ENCODE measurements around the gene BEST2. TPM values are rescaled to one million over a fixed set of nuclear protein-coding genes. Genes with fewer than 3 reads are reported as not detected.

BEST2 gene
- total and polyA plus RNA-seq, 2 donors = 0.46 TPM; not detected in 1

DNA sequence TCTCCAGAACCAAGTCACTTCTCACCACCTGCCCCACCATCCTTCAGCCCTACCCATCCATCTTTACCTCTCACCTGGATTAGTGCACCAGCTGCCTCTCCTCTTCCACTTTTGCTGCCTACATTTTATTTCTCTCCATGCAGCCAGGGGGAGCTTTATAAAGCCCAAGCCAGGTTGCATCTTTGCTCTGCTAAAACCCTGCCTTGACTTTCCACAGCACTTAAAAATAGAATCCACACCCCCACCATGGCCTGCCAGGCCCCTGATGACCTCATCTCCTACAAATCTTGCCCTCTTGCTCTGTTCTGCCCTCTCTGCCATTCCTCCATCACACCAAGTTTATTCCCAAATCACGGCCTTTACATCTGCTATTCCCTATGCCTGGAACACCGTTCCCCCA lies 22.0 kb downstream of the BEST2 start:
- Histone ChIP-seq H3K4me3 (ENCODE audit: low read length in 2 of 2) (no peak overlapping the region), H3K27me3 (ENCODE audit: control insufficient read depth in 2 of 2, insufficient read depth in 1 of 2, low read length in 1 of 2) (peaks cover 0 to 15% of the 10 kb centered on the region in 2 donors), H3K4me1 (ENCODE audit: control insufficient read depth in 2 of 2, insufficient read depth in 2 of 2, low read length in 2 of 2) (peaks cover 9 to 42% of the 10 kb centered on the region in 2 donors), H3K9me3 (ENCODE audit: control insufficient read depth in 2 of 2, insufficient read depth in 1 of 2, low read length in 1 of 2) (peaks cover 0 to 4% of the 10 kb centered on the region in 2 donors), H3K27ac (ENCODE audit: low read depth in 1 of 2, low read length in 1 of 2) (no peak overlapping the region), H3K36me3 (ENCODE audit: control insufficient read depth in 2 of 2, insufficient read depth in 2 of 2, low read length in 1 of 2) (no peaks in the 10 kb centered on the region)
- WGBS = over 99% methylated on average over 2 of the region's 2 CpGs
- DNase-seq (ENCODE audit: low read depth in 6 of 9, low spot score in 9 of 9) = peak in 1 of 9 donors; percentile 35

DNA sequence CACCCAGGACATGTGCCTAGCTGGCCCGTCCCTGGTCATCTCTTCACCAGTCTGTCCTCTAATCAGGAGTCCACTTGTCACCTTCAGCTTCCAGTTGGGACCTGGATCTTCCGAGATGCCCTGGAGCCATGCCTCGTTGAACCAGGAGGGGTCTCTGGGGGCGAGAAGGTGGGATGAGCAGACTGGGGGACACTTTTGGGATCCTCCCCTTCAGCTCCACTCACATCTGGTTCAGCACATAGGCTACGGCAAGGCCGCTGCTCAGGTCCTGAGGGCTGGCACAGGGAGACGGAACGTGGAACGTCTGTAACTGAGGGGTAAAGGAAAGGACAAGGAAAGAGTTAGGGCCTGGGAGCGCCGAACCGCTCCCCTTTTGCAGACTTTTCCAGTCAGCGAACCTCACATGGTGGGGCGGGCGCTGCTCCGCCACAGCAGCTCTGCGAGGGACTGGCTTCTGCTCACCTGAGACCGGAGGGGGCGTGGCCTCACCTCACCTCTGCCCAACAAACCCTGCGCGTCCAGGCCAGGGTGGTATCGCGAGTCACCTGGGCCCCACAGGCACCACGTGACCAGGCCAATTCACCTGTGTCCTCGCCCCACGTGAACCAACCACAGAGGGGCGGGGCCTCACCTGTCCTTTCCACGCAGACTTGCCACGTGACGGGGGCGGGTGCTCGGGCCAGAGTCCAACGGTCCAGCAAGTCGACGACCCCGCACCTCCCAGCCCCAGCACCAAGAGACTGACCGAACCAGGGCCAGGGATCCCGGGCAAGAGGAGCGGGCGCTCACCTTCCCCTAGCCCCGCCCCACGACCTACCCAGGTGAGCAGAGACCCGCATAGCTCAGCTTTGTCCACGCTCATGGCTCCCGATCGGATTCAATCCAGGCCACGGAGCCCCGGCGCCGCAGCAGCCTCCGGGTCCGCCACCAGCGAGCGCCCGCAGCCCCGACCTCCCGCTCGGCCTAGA lies 23.3 kb downstream of the BEST2 start, which contains the start of gene HOOK2:
Gene HOOK2 (minus strand): TSS at position 965 of the 968 bp plus-strand sequence. CDS start 103 bp downstream, at position 862.
- WGBS = 26% methylated on average over 58 of the region's 58 CpGs
- peak within 1 kb of the TSS; percentile 50 to 63 for H3K4me3 ChIP-seq (ENCODE audit: low read length in 2 of 2)
- peaks cover 0 to 14% of the 10 kb centered on the region in 2 donors for H3K27me3 ChIP-seq (ENCODE audit: control insufficient read depth in 2 of 2, insufficient read depth in 1 of 2, low read length in 1 of 2)
- DNase-seq (ENCODE audit: low read depth in 6 of 9, low spot score in 9 of 9) = peak in 1 of 9 donors; percentile 25
- no peaks in the 10 kb centered on the region for H3K36me3 ChIP-seq (ENCODE audit: control insufficient read depth in 2 of 2, insufficient read depth in 2 of 2, low read length in 1 of 2)
- H3K9me3 ChIP-seq (ENCODE audit: control insufficient read depth in 2 of 2, insufficient read depth in 1 of 2, low read length in 1 of 2) = peaks cover 0 to 4% of the 10 kb centered on the region in 2 donors
- peak within 1 kb of the TSS; percentile 24 to 74 for H3K27ac ChIP-seq (ENCODE audit: low read depth in 1 of 2, low read length in 1 of 2)
- peaks cover 9 to 48% of the 10 kb centered on the region in 2 donors for H3K4me1 ChIP-seq (ENCODE audit: control insufficient read depth in 2 of 2, insufficient read depth in 2 of 2, low read length in 2 of 2)

DNA sequence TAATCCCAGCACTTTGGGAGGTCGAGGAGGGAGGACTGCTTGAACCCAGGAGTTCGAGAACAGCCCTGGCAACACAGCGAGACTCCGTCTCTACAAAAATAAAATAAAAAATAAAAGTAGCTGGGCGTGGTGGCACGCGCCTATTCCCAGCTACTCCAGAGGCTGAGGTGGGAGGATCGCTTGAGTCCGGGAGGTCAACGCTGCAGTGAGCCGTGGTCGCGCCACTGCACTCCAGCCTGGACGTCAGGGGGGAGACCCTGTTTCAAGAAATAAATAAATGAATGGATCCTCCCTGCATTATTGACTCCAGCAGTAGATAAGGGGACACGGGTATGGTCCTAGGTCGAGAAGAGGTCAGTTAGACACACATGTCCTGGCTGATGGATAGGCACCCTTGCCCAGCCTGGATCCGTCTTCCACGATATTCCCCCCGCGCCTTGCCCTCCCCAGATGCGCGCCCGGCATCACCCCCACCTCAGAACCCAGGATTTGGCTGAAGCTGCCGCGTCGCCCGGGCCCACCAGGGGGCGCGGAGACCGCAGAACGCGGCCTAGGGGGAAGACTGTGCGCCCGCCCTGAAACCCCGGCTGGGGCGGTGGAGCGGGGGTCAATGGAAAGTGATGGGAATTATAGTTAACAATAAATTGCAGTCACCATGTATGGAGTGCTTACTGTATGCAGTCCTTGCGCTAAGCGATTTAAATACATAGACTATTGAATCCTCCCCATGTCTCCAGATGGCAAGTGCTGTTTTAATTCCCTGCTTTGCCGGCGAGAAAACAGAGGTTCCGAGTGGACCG lies 25.8 kb downstream of the BEST2 start:
- Histone ChIP-seq H3K36me3 (ENCODE audit: control insufficient read depth in 2 of 2, insufficient read depth in 2 of 2, low read length in 1 of 2) (no peaks in the 10 kb centered on the region), H3K4me3 (ENCODE audit: low read length in 2 of 2) (peak overlapping the region; percentile 73 to 74), H3K4me1 (ENCODE audit: control insufficient read depth in 2 of 2, insufficient read depth in 2 of 2, low read length in 2 of 2) (peaks cover 11 to 53% of the 10 kb centered on the region in 2 donors), H3K9me3 (ENCODE audit: control insufficient read depth in 2 of 2, insufficient read depth in 1 of 2, low read length in 1 of 2) (no peaks in the 10 kb centered on the region), H3K27me3 (ENCODE audit: control insufficient read depth in 2 of 2, insufficient read depth in 1 of 2, low read length in 1 of 2) (peaks cover 0 to 5% of the 10 kb centered on the region in 2 donors), H3K27ac (ENCODE audit: low read depth in 1 of 2, low read length in 1 of 2) (peak overlapping the region; percentile 90 to 92)
- DNase-seq (ENCODE audit: low read depth in 6 of 9, low spot score in 9 of 9) = peak in 5 of 9 donors; percentile 61 to 84 (median 76)
- WGBS = 15% methylated on average over 43 of the region's 43 CpGs

DNA sequence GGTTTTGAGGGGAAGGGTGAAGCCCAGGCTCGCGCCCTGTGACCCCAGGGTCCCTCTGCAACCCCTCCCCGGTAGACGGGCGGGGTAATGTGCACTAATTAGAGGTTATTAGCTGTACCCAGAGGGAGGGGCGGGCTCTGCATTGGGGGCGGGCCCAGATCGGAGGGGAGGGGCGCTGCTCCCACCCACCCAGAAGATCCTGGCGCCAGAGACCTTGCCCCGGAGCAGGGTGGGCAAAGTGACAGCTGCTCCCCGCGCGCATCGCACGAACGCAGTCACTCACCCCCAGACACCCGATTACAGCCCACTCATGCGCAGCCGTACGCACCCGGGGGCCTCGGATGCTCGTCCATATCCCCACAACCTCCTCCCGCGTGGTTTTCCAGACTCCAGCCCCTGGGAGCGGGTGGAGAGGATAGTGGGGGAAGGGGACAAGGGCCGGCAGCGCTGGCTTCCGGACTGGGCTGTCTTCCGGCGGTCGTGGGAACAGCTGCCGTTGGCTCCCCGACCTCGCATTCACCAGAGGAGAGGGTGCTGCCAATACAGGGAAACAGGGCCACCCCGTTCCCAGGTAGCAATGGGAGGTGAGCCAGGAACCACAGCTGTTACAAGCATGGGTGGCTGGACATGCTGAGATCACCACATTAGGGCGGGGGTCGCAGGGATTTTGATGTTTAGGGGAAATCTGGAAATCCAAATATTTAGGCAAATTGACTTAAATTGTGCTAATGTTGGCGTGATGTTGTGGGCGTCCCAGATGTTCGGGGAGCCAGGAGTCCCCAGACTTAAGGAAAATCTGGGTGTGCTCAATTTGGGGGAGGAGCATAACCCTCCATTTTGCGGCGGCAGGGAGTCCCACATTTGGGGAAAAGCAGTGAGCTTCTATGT lies 26.7 kb downstream of the BEST2 start:
- H3K27ac ChIP-seq (ENCODE audit: low read depth in 1 of 2, low read length in 1 of 2) = peak overlapping the region; percentile 90 to 92
- H3K4me3 ChIP-seq (ENCODE audit: low read length in 2 of 2) = peak overlapping the region; percentile 73 to 74
- 6% methylated on average over 44 of the region's 44 CpGs for WGBS
- no peaks in the 10 kb centered on the region for H3K9me3 ChIP-seq (ENCODE audit: control insufficient read depth in 2 of 2, insufficient read depth in 1 of 2, low read length in 1 of 2)
- DNase-seq (ENCODE audit: low read depth in 6 of 9, low spot score in 9 of 9) = peak in 2 of 9 donors; percentile 46 to 62
- H3K36me3 ChIP-seq (ENCODE audit: control insufficient read depth in 2 of 2, insufficient read depth in 2 of 2, low read length in 1 of 2) = no peaks in the 10 kb centered on the region
- no peaks in the 10 kb centered on the region for H3K27me3 ChIP-seq (ENCODE audit: control insufficient read depth in 2 of 2, insufficient read depth in 1 of 2, low read length in 1 of 2)
- peaks cover 15 to 61% of the 10 kb centered on the region in 2 donors for H3K4me1 ChIP-seq (ENCODE audit: control insufficient read depth in 2 of 2, insufficient read depth in 2 of 2, low read length in 2 of 2)

DNA sequence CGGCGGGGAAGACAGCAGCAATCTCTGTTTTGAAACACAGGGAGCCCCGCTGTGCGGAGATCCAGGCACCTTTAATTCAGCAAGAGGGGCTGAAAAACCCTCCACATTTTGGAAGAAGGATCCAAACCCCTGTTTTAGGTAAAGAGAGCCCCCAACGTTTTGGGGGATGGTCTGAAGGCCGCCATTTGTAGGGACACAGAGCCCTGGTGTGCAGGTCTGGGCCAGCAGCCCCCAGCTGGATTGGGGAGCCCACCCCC lies 27.2 kb downstream of the BEST2 start:
- Histone ChIP-seq H3K4me3 (ENCODE audit: low read length in 2 of 2) (peak overlapping the region in 1 of 2 donors; percentile 73), H3K36me3 (ENCODE audit: control insufficient read depth in 2 of 2, insufficient read depth in 2 of 2, low read length in 1 of 2) (no peaks in the 10 kb centered on the region), H3K27ac (ENCODE audit: low read depth in 1 of 2, low read length in 1 of 2) (peak overlapping the region; percentile 90 to 92), H3K9me3 (ENCODE audit: control insufficient read depth in 2 of 2, insufficient read depth in 1 of 2, low read length in 1 of 2) (no peaks in the 10 kb centered on the region), H3K4me1 (ENCODE audit: control insufficient read depth in 2 of 2, insufficient read depth in 2 of 2, low read length in 2 of 2) (peaks cover 19 to 66% of the 10 kb centered on the region in 2 donors), H3K27me3 (ENCODE audit: control insufficient read depth in 2 of 2, insufficient read depth in 1 of 2, low read length in 1 of 2) (no peaks in the 10 kb centered on the region)
- WGBS = 74% methylated on average over 6 of the region's 6 CpGs
- DNase-seq (ENCODE audit: low read depth in 6 of 9, low spot score in 9 of 9) = no peak

DNA sequence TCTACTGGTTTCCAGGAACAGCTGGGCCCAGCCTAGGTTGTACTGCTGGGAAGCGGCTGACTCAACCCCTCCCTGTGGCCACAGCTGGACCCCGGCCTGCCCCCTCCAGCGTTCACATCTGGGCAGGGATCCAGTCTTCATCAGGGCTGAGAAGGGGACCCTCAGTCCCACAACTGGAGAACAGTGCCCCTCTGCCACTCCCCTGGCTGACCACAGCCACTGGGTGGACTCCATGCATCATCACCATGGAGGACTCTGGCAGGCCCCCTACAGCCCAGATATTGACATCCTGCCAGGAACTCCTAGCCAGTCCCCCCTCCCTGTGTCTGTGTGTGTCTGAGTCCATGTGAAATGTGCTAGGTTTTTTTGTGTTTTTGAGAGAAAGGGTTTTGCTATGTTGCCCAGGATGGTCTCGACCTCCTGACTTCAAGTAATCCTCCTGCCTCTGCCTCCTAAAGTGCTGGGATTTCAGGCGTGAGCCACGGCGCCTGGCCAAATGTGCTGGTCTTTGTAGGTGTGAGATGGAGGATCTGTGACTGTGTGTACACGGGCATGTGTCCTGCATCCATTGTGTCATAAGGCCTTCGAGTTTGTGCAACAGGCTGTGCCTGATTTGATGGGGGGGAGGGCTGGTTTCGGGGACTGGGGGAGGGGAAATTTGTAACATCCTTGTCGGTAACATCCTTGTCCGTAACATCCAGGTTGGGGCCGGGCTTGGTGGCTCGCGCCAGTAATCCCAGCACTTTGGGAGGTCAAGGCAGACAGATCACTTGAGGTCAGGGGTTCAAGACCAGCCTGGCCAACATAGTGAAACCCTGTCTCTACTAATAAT lies 27.8 kb downstream of the BEST2 start:
- Histone ChIP-seq H3K9me3 (ENCODE audit: control insufficient read depth in 2 of 2, insufficient read depth in 1 of 2, low read length in 1 of 2) (no peaks in the 10 kb centered on the region), H3K4me1 (ENCODE audit: control insufficient read depth in 2 of 2, insufficient read depth in 2 of 2, low read length in 2 of 2) (peaks cover 22 to 72% of the 10 kb centered on the region in 2 donors), H3K36me3 (ENCODE audit: control insufficient read depth in 2 of 2, insufficient read depth in 2 of 2, low read length in 1 of 2) (no peaks in the 10 kb centered on the region), H3K27me3 (ENCODE audit: control insufficient read depth in 2 of 2, insufficient read depth in 1 of 2, low read length in 1 of 2) (no peaks in the 10 kb centered on the region), H3K27ac (ENCODE audit: low read depth in 1 of 2, low read length in 1 of 2) (peak overlapping the region; percentile 90 to 92), H3K4me3 (ENCODE audit: low read length in 2 of 2) (no peak overlapping the region)
- WGBS = 90% methylated on average over 15 of the region's 15 CpGs
- no peak for DNase-seq (ENCODE audit: low read depth in 6 of 9, low spot score in 9 of 9)

DNA sequence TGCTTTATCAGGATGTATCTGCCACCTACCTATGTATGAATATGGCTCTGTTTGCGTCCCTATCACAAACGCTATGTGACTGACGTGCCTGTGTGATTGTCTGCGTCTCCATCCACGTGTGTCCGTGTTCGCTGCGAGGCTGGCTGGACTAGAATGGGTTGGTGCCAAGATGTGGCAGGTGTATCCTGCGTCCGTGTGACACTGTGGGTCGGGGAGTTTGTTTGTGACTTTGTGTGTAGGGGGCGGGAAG lies 30.5 kb downstream of the BEST2 start:
- no peaks in the 10 kb centered on the region for H3K27me3 ChIP-seq (ENCODE audit: control insufficient read depth in 2 of 2, insufficient read depth in 1 of 2, low read length in 1 of 2)
- 1% methylated on average over 12 of the region's 12 CpGs for WGBS
- peak overlapping the region; percentile 92 to 96 for H3K27ac ChIP-seq (ENCODE audit: low read depth in 1 of 2, low read length in 1 of 2)
- peak overlapping the region; percentile 26 to 57 for H3K4me3 ChIP-seq (ENCODE audit: low read length in 2 of 2)
- peaks cover 29 to 83% of the 10 kb centered on the region in 2 donors for H3K4me1 ChIP-seq (ENCODE audit: control insufficient read depth in 2 of 2, insufficient read depth in 2 of 2, low read length in 2 of 2)
- H3K36me3 ChIP-seq (ENCODE audit: control insufficient read depth in 2 of 2, insufficient read depth in 2 of 2, low read length in 1 of 2) = no peaks in the 10 kb centered on the region
- no peaks in the 10 kb centered on the region for H3K9me3 ChIP-seq (ENCODE audit: control insufficient read depth in 2 of 2, insufficient read depth in 1 of 2, low read length in 1 of 2)
- DNase-seq (ENCODE audit: low read depth in 6 of 9, low spot score in 9 of 9) = no peak
